Gastrocnemius medialis (tissue), 4 donors: Measurements from ENCODE around the gene ZNF750. TPM values are rescaled to one million over a fixed set of nuclear protein-coding genes. Genes with fewer than 3 reads are reported as not detected.

Experiments
- ATAC-seq, 2 donors: fragments of 150-250 bp; one replicate each; pipeline ENCODE4 v1.9.1; 2016
- DNase-seq, 2 donors: peaks; one replicate each; pipeline ENCODE4 v3.0.0-alpha.2; 2019
- H3K27ac ChIP-seq, 4 donors: fragments of 200-600 bp; sonication (generic); 1 replicate in 1 of 4; 2 replicates in 3 of 4; pipeline ENCODE4 v1.5.1; 2016 to 2018; ENCODE audit warnings: mild to moderate bottlenecking in 2 of 4, moderate library complexity in 1 of 4
- H3K27me3 ChIP-seq, 3 donors: fragments of 200-600 bp; sonication (generic) in 2 of 3; 1 replicate in 1 of 3; 2 replicates in 2 of 3; pipeline versions ENCODE4 v1.5.1 to v1.6.0; 2016 to 2019; ENCODE audit warnings: mild to moderate bottlenecking in 1 of 3, moderate library complexity in 1 of 3
- H3K36me3 ChIP-seq, 2 donors: fragments of 200-600 bp; sonication (generic) in 1 of 2; one replicate each; pipeline ENCODE4 v1.5.1; 2017 to 2018
- H3K4me1 ChIP-seq, 2 donors: fragments of 200-600 bp; sonication (generic) in 1 of 2; one replicate each; pipeline ENCODE4 v1.5.1; 2016 to 2017; ENCODE audit warnings: mild to moderate bottlenecking in 2 of 2
- H3K4me3 ChIP-seq, 4 donors: fragments of 200-600 bp; sonication (generic) in 3 of 4; 1 replicate in 1 of 4; 2 replicates in 3 of 4; pipeline ENCODE4 v1.5.1; 2016 to 2019; ENCODE audit warnings: mild to moderate bottlenecking in 2 of 4
- H3K9me3 ChIP-seq, 3 donors: fragments of 200-600 bp; sonication (generic) in 2 of 3; 1 replicate in 1 of 3; 2 replicates in 2 of 3; pipeline ENCODE4 v1.5.1; 2016 to 2019
- CTCF ChIP-seq, 5 experiments: fragments of 450-650 bp in 3 of 5; fragments of 200-600 bp in 2 of 5; sonication (generic) in 2 of 5; IDR thresholded peaks in 4 of 5; conservative IDR thresholded peaks in 1 of 5; 1 replicate in 4 of 5; 2 replicates in 1 of 5; pipeline ENCODE4 v1.5.1; 2016 to 2019; ENCODE audit warnings: antibody characterized with exemption in 5 of 5, mild to moderate bottlenecking in 3 of 5, moderate library complexity in 3 of 5
- POLR2A ChIP-seq, 2 donors: fragments of 450-650 bp; IDR thresholded peaks; one replicate each; pipeline ENCODE4 v1.6.1; 2017; ENCODE audit warnings: antibody characterized with exemption in 2 of 2, mild to moderate bottlenecking in 2 of 2, moderate library complexity in 2 of 2
- in situ Hi-C, 4 donors: fragments of 200-750 bp; cut with MboI; loops; one replicate each; pipeline versions ENCODE4 v1.15.0 to v1.8.0; 2017; ENCODE audit warnings: low sequenced_read_pairs in 4 of 4
- intact Hi-C: fragments of 100-400 bp; cut with DNase I; formaldehyde crosslinking; loops from one replicate; pipeline ENCODE4 v1.15.1; 2023; ENCODE audit warnings: low total_unique reads
- total RNA-seq, 4 donors: library from RNA; depleted of rRNA; stranded (reverse); fragments of >200 nt; gene quantifications; one replicate each; pipeline versions ENCODE4 v1.1.0 to v1.2.3, GENCODE V29; 2016

The ZNF750 gene
- total RNA-seq, 4 donors from 2014 or later: 2.5 to 17.8 (median 11.7) TPM

GRCh38 chr17:82826211-82826610 is 13.6 kb downstream of the ZNF750 start:
- no peak overlapping the region for H3K27ac ChIP-seq
- TF ChIP-seq POLR2A (IDR thresholded peaks at IDR 0.05) (no peak), CTCF (IDR thresholded peaks at IDR 0.05 in 4 of 5, conservative IDR thresholded peaks at IDR 0.05 in 1 of 5) (no peak)
- no peaks in the 10 kb centered on the region for H3K36me3 ChIP-seq
- no peaks in the 10 kb centered on the region for H3K27me3 ChIP-seq
- H3K4me1 ChIP-seq: peaks cover 0 to 9% of the 10 kb centered on the region in 2 donors
- H3K9me3 ChIP-seq: no peaks in the 10 kb centered on the region
- DNase-seq: no peak
- H3K4me3 ChIP-seq: no peak overlapping the region
- in situ Hi-C loops: no loop called here
- no peak for ATAC-seq
- intact Hi-C loops: no loop called here

GRCh38 chr17:82825540-82826124 is 14.2 kb downstream of the ZNF750 start:
- DNase-seq: no peak
- Histone ChIP-seq H3K4me1 (peaks cover 0 to 9% of the 10 kb centered on the region in 2 donors), H3K9me3 (no peaks in the 10 kb centered on the region), H3K4me3 (no peak overlapping the region), H3K27me3 (no peaks in the 10 kb centered on the region), H3K36me3 (no peaks in the 10 kb centered on the region), H3K27ac (no peak overlapping the region)
- ATAC-seq: no peak
- in situ Hi-C loops (no loop called here), intact Hi-C loops (no loop called here)
- TF ChIP-seq CTCF (IDR thresholded peaks at IDR 0.05 in 4 of 5, conservative IDR thresholded peaks at IDR 0.05 in 1 of 5) (no peak), POLR2A (IDR thresholded peaks at IDR 0.05) (no peak)

- Histone ChIP-seq H3K4me1 (no peaks in the 10 kb centered on the region), H3K27me3 (no peaks in the 10 kb centered on the region), H3K9me3 (no peaks in the 10 kb centered on the region), H3K4me3 (no peak overlapping the region), H3K27ac (no peak overlapping the region), H3K36me3 (peaks cover 0 to 8% of the 10 kb centered on the region in 2 donors)
- in situ Hi-C loops: no loop called here
- no peak for DNase-seq
- intact Hi-C loops: no loop called here
- ATAC-seq: no peak
- TF ChIP-seq CTCF (IDR thresholded peaks at IDR 0.05 in 4 of 5, conservative IDR thresholded peaks at IDR 0.05 in 1 of 5) (peak in 2 of 5 experiments; percentile 8 to 24), POLR2A (IDR thresholded peaks at IDR 0.05) (no peak)
Observed at GRCh38 chr17:82823004-82823403, 16.8 kb downstream of the ZNF750 start.

- peak in 1 of 2 donors; percentile 5 for DNase-seq
- intact Hi-C loops (no loop called here), in situ Hi-C loops (no loop called here)
- no peak for TF ChIP-seq POLR2A (IDR thresholded peaks at IDR 0.05)
- no peak for TF ChIP-seq CTCF (IDR thresholded peaks at IDR 0.05 in 4 of 5, conservative IDR thresholded peaks at IDR 0.05 in 1 of 5)
- no peak for ATAC-seq
- Histone ChIP-seq H3K4me3 (no peak overlapping the region), H3K36me3 (peaks cover 0 to 8% of the 10 kb centered on the region in 2 donors), H3K4me1 (no peaks in the 10 kb centered on the region), H3K27ac (no peak overlapping the region), H3K27me3 (no peaks in the 10 kb centered on the region), H3K9me3 (no peaks in the 10 kb centered on the region)
Observed at GRCh38 chr17:82822281-82822680, 17.5 kb downstream of the ZNF750 start.

- Histone ChIP-seq H3K27ac (no peak overlapping the region), H3K9me3 (no peaks in the 10 kb centered on the region), H3K4me1 (no peaks in the 10 kb centered on the region), H3K27me3 (no peaks in the 10 kb centered on the region), H3K36me3 (peaks cover 0 to 8% of the 10 kb centered on the region in 2 donors), H3K4me3 (no peak overlapping the region)
- intact Hi-C loops: no loop called here
- DNase-seq (no peak), ATAC-seq (no peak)
- in situ Hi-C loops: no loop called here
- TF ChIP-seq POLR2A (IDR thresholded peaks at IDR 0.05): no peak
- TF ChIP-seq CTCF (IDR thresholded peaks at IDR 0.05 in 4 of 5, conservative IDR thresholded peaks at IDR 0.05 in 1 of 5): no peak
Observed at GRCh38 chr17:82821554-82821953, 18.3 kb downstream of the ZNF750 start.
